GM18526 (cell line): ENCODE data around the gene SLC16A4.

Experiments
- POLR2A ChIP-seq: IDR thresholded peaks from 3 replicates; pipeline ENCODE4 v1.6.1; 2011; ENCODE audit not compliant: insufficient read length; ENCODE audit errors: extremely low read depth

Gene SLC16A4

DNA sequence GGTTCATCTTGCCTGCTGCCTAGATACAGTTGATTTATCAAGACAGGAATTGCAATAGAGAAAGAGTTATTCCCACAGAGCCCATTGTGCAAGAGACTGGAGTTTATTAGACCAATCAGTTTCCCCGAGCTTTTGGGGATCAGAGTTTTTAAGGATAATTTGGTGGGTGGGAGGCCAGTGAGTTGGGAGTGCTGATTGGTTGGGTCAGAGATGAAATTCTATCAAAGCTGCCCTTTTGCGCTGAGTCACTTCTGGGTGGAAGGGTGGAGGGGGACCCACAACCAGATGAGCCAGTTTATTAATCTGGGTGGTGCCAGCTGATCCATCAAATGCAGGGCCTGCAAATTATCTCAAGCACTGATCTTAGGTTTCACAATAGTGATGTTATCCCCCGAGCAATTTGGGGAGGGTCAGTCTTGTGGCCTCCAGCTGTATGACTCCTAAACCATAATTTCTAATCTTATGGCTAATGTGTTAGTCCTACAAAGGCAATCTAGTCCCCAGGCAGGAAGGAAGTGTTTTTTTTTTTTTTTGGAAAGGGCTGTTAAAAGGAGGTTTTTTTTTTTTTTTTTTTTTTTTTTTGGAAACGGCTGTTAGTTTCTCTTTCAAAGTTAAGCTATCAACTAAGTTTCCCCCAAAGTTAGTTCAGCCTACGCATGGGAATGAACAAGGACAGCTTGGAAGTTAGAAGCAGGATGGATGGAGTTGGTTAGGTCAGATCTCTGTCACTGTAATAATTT lies 7.4 kb downstream of the SLC16A4 start:
- no peak for TF ChIP-seq POLR2A

DNA sequence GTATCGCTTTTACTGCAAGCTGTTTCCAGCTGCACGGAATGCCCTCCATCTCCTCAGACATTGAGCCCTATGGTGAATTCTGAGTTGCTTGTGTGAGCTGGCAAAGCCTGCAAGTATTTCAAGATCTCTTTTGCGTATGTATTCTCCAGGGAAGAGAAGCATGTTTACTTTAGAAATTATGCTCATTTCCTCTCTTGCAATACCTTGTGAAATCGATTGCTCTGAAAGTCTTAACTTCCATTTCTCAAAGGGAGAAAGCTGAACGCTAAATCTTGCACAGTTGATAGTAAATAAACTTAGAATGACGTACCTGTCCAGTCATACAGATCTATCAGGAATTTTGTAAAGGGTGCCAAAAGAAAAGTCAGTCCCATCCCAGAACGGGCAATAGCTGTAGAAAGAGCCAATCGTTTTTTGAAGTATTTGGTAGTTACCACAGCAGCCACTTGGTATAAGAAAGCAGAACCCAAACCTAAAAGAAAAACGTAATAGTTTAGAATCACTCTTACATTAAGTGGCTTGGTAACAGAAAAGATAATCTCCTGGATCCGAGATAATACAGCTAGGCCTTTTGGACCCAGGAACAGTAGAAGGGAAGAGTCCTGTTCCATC lies 10.0 kb downstream of the SLC16A4 start:
- TF ChIP-seq POLR2A, result no peak

DNA sequence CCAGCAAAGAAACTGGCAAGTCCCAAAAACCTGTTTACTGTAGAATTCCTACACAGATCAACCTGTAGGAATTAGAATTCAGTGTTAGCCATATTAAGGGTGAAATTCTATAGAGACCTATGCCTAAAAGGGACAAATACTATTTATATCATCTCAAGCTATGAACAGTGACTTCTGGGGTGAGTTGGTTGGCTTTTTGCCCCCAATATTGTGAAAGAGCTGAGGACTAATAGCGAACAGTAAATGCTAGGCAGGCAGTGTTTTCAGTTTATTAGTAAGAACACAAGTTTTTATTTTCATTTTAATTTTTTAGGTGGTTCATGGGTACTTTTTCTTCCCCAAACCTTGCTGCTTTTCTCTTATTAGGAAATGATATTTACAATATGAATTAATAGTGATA lies 15.3 kb downstream of the SLC16A4 start:
- TF ChIP-seq POLR2A, result no peak

DNA sequence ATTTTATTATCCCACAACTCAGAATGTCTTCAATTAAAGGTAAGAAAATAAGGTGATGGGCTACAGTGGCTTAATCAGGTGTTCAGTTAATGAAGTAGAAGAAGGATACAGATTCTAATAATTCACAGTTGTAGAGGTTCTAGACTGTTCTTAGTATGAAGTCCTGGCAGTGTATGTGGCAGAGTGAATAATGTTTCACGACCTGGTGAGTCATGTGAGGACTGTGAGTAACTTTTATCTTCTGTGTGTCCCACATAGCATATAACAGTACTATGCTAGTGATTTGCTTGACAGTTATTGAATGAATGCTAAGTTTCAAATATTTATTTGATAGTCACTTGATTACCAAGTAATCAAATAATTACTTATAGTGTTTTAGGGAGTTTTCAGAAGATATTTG lies 20.0 kb downstream of the SLC16A4 start:
- TF ChIP-seq POLR2A, result no peak

DNA sequence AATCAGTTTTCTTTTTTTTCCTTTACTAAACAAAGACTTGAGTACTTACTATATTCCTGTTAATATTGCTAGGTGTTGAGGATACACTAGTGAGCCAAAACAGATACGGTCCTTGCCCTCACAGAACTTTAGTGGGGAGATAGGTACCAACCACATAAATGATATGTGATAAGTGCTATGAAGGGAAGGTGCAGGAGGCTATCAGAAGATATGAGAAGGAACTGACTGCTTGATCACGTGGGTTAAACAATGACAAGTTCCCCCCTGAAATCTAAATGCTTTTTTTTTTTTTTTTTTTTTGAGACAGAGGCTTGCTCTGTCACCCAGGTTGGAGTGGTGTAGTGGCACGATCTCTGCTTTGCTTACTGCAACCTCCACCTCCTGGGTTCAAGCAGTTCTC lies 26.6 kb downstream of the SLC16A4 start:
- no peak for TF ChIP-seq POLR2A

DNA sequence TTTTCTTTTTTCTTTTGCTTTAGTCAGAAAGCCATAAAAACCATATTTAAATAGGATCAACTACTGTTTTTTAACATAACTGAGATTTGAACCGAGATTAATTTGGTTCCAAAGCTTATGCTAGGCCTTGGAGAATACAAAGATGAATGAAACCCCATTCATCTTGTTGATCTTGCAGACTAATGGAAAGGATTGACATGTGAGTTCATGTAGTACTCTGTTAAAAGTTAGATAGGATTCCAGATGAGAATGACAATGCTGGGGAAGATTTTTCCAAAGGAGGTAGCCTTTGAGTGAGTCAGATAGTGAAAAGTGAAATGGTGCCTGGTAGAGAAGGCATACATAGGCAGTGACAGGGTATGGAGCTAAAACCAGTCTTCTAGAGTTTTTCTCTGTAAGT lies 29.0 kb downstream of the SLC16A4 start:
- TF ChIP-seq POLR2A, result no peak

DNA sequence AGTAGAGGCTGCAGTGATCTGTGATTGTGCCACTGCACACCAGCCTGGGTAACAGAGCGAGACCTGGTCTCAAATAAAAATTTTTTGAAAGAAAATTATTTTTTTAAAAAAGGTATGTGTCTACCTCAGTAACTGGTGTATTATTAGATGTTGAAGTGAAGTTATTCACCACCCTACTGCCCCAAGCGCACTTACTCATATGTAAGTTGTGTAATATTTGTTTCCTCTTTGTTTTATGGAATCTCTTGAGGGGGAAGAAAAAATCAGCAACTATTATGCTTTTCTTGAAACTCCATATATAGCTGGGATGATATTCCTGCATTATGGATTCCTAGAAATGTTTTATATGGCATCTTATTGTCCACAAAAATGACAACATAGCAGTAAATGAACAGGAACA lies 30.4 kb downstream of the SLC16A4 start:
- TF ChIP-seq POLR2A, result no peak

DNA sequence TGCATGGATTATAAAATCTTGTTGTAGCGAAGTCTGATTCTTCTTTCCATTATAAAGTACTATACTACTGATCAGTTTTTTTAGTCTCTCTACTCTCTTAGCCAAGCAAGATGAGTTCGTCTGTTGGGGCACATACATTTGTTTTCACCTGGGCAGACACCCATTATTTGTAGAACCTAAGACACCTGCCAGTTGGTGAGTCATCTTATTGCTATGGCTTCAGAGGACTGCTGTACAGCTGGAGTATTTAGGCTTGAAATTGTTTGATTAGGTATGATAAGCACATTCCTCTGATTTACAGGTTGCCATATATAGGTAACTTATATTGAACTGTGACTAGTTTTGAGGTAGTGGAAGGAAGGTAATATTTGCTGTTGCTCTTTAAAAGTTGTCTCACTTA lies 34.4 kb downstream of the SLC16A4 start:
- TF ChIP-seq POLR2A, result no peak

DNA sequence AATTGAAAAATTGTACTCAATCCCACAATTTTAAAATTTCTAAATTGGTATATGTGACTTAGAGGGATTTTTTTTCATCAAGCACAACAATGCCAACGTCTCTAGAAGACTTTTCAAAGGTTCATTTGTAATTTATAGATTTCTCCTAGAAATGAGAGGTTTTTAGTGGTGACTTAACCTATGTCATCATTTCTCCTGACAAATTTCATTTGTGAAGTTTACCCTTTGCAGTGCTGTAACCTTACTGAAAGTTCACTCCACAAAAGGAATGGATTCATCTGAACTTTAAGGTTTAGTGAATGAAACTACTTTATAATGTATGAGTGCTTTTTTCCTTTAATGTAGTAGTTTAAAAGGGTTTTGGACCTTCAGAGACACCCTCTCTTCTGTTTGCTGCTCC lies 35.5 kb downstream of the SLC16A4 start:
- TF ChIP-seq POLR2A, result no peak

DNA sequence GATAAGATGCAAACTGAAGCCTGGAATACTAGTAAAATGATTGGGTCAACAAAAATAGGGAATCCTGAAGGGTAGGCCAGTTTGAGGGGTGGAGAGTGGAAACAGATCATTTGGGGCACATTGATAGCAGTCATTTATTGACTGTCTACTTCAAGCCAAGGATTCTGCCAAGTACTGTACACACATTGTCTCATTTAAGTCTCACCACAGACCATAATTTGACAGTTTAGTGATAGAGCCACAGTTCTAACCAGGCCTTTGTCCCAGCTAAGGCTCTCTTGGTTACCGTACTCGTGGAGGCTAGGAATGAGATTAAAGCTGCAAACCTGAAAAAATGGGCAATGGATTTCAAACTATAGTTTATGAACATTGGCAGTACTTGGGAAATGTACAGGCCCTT lies 40.5 kb downstream of the SLC16A4 start:
- TF ChIP-seq POLR2A, result no peak

DNA sequence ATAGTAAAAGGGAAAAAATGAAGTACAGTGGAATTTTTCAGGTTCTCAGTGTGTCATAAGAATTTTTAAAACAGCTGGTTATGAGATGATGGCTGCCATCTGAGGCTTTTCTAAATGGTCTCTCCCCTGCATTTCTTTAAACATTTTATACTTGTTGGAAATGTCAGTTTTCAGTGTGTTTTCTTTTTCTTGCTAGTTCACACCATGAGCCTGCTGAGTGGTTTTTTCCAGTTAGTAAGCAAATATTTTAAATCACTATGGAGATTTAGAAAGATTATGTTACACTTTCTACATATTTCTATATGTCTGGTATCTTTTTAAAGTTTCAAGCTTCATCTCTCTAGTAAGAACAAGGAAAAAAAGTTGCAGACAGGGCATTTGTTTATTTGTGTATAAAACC lies 42.1 kb downstream of the SLC16A4 start:
- no peak for TF ChIP-seq POLR2A

DNA sequence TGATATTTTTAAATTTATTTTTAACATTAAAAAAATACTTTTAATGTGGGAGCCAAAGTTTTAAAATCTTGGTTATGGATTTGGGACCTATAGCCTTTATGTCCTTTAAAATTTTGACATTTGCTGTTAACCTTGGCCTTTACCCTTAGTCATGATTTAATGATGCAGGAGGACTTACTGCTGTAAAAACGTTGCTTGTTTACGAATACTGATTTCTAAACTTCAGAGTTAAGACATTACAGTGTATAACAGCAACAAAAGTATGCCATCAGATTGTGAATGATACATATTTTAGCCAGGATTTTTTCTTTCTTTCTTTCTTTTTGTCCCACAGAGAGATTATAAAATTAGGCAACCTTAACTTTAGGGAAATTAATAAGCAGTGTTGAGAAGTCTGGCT lies 42.8 kb downstream of the SLC16A4 start:
- TF ChIP-seq POLR2A, result no peak

DNA sequence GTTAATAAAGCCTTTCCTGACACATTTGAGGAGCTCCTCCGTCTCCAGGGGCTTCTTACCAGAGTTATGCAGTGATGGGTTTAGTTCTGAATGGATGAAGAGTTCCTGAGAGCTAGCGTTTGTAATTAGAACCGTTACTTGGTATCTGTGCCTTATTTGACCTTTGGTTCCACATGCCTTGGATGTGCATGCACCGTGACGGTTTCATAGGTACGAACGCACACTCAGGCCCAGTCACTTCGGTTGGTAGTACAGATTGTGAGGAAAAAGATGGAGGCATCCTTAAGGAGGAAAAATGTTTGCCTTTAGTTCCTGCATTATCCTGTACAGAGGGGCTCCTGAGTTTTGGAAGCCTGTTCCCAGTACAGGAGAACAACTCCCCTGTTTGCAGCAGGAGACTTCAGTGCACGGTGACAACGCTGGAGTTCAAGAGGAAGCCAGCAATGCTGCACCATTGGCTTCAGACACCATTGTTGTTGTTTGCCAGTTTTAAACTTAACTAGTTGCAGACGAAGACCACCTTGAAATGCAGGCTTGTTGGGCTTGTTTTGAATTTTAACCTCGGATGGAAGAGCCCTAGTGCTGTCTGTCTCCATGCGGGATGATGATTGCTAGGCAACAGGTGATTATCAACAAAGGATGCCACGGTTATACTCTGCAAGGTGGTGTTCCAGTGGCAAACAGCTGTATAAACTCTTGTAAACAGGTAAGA lies 43.5 kb downstream of the SLC16A4 start:
- TF ChIP-seq POLR2A, result no peak

DNA sequence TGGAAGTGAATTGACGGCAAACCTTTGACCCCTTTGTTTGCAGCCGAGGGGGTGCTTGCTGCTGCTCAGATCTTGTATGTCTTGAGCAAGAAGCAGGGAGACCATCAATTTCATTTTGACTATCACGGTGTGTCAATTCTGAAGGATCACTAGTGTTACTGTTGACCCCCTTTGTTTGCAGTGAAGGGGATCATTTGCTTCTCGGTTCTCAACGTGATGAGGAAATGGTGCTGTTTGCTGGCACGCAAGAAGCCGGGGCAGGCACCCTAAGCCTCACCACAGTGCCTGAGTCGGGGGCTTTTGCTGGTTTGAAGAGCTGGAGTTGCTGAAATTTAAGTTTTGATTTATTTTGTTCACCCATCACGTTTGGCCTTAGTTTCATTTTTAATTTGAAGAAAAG lies 44.1 kb downstream of the SLC16A4 start:
- no peak for TF ChIP-seq POLR2A

DNA sequence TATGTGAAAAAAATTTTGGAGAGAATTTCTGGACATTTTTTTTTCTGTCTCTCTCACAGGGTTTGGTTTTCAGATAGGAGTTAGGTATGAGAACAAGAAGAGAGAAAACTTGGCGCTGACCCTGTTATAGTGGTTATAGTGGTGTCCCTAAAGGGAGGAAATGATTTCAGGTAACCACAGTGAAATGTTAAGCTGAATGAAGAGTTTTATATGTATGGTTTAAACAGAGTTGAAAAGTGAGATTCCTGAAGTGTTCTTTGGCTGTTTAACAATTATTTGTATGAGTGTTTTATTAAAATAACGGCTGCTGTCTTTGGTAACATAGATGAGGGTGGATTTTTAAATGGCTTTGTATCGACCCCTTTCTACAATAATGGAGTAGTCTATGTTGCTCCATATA lies 45.3 kb downstream of the SLC16A4 start:
- no peak for TF ChIP-seq POLR2A

DNA sequence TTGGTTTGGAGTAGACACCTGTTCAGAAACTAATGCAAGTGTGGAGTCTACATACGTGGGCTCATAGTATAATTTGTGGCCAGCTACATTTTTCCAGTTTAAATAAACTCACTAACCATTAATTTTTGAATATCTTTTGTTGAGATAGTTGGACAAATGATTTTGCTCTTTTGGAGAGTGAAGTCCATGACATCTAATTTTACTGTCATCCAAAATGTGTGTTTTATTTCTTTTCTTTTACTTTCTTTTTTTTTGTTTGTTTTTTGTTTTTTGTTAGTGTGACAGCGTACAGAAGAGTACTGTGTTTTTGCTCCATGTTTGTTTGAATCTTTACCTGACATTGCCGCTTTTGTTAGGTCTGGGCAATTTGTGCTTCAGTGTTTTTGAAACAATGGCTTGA lies 46.7 kb downstream of the SLC16A4 start:
- TF ChIP-seq POLR2A, result no peak
